HEK293 (cell line): ENCODE data around the gene NOM1.

Experiments used
- CTCF ChIA-PET: fragments of 350-600 bp; formaldehyde crosslinking; extraction: SDS; loops from one replicate; lab custom pipeline; 2021; ENCODE audit warnings: antibody characterized with exemption; lab: Yijun Ruan, JAX
- POLR2A ChIA-PET: fragments of 300-600 bp; formaldehyde crosslinking; extraction: SDS; loops from one replicate; lab custom pipeline; 2020; ENCODE audit warnings: antibody characterized with exemption, inconsistent platforms; lab: Yijun Ruan, JAX
- H3K27ac ChIP-seq: fragments of 200-500 bp; sonication (Bioruptor generic); 2 replicates; pipeline ENCODE4 v1.5.1; 2014; ENCODE audit warnings: low read depth, low read length, control low read depth, inconsistent platforms; ENCODE audit errors: extremely low read depth
- H3K36me3 ChIP-seq, 2 experiments: fragments of 200-500 bp in 1 of 2; sonication (Bioruptor generic) in 1 of 2; 1 replicate in 1 of 2; 2 replicates in 1 of 2; pipeline ENCODE4 v1.5.1; 2014 to 2017; ENCODE audit warnings: inconsistent platforms in 2 of 2, low read length in 2 of 2; ENCODE audit not compliant: control insufficient read depth in 2 of 2, insufficient read depth in 1 of 2
- H3K4me1 ChIP-seq: fragments of 200-500 bp; sonication (Bioruptor generic); 2 replicates; pipeline ENCODE4 v1.5.1; 2014; ENCODE audit warnings: mild to moderate bottlenecking, low read length, inconsistent platforms; ENCODE audit not compliant: control insufficient read depth, insufficient read depth
- H3K4me3 ChIP-seq: 2 replicates; pipeline ENCODE4 v1.5.1; 2011; ENCODE audit warnings: low read depth, mild to moderate bottlenecking, control low read depth, low read length, moderate library complexity
- H3K9me3 ChIP-seq: fragments of 200-500 bp; sonication (Bioruptor generic); 2 replicates; pipeline ENCODE4 v1.5.1; 2014; ENCODE audit warnings: low read depth, low read length, inconsistent platforms; ENCODE audit not compliant: control insufficient read depth, insufficient read depth
- EGR2 ChIP-seq: fragments of 450-650 bp; formaldehyde crosslinking; IDR thresholded peaks from 2 replicates; pipeline ENCODE4 v1.5.1; 2016; ENCODE audit warnings: low read depth, missing biosample characterization, missing genetic modification characterization
- GLIS2 ChIP-seq: fragments of 450-650 bp; formaldehyde crosslinking; IDR thresholded peaks from 2 replicates; pipeline ENCODE4 v1.5.1; 2016; ENCODE audit warnings: missing biosample characterization, missing genetic modification characterization
- HOXA7 ChIP-seq: sonication (generic); formaldehyde crosslinking; IDR thresholded peaks from 2 replicates; pipeline ENCODE4 v1.8.1; 2022; ENCODE audit warnings: missing genetic modification reagents, borderline replicate concordance
- KLF8 ChIP-seq: fragments of 450-650 bp; formaldehyde crosslinking; IDR thresholded peaks from 2 replicates; pipeline ENCODE4 v1.5.1; 2016; ENCODE audit warnings: missing biosample characterization, missing genetic modification characterization
- PRDM1 ChIP-seq: fragments of 450-650 bp; formaldehyde crosslinking; IDR thresholded peaks from 2 replicates; pipeline ENCODE4; 2016; ENCODE audit warnings: missing biosample characterization, missing genetic modification characterization
- YY1 ChIP-seq: fragments of 450-650 bp; formaldehyde crosslinking; IDR thresholded peaks from 2 replicates; pipeline ENCODE4 v1.5.1; 2018; ENCODE audit warnings: missing biosample characterization, missing genetic modification characterization
- ZBTB8A ChIP-seq: fragments of 450-650 bp; formaldehyde crosslinking; IDR thresholded peaks from 2 replicates; pipeline ENCODE4 v1.5.1; 2016; ENCODE audit warnings: missing biosample characterization, missing genetic modification characterization
- ZNF10 ChIP-seq: fragments of 450-650 bp; formaldehyde crosslinking; IDR thresholded peaks from 2 replicates; pipeline ENCODE4 v1.5.1; 2017; ENCODE audit warnings: missing biosample characterization, missing genetic modification characterization
- ZNF169 ChIP-seq: fragments of 450-650 bp; formaldehyde crosslinking; IDR thresholded peaks from 2 replicates; pipeline ENCODE4 v1.5.1; 2016; ENCODE audit warnings: missing biosample characterization, missing genetic modification characterization
- ZNF280C ChIP-seq: fragments of 450-650 bp; formaldehyde crosslinking; IDR thresholded peaks from 2 replicates; pipeline ENCODE4 v1.5.1; 2016; ENCODE audit warnings: missing biosample characterization, missing genetic modification characterization
- ZNF514 ChIP-seq: fragments of 450-650 bp; formaldehyde crosslinking; IDR thresholded peaks from 2 replicates; pipeline ENCODE4 v1.5.1; 2016; ENCODE audit warnings: missing biosample characterization, missing genetic modification characterization
- ZNF548 ChIP-seq: fragments of 450-650 bp; formaldehyde crosslinking; IDR thresholded peaks from 2 replicates; pipeline ENCODE4 v1.5.1; 2016; ENCODE audit warnings: missing biosample characterization, missing genetic modification characterization
- ZNF600 ChIP-seq: fragments of 450-650 bp; formaldehyde crosslinking; IDR thresholded peaks from 2 replicates; pipeline ENCODE4 v1.5.1; 2016; ENCODE audit warnings: missing biosample characterization, missing genetic modification characterization
- ZNF777 ChIP-seq: fragments of 450-650 bp; formaldehyde crosslinking; IDR thresholded peaks from 2 replicates; pipeline ENCODE4 v1.5.1; 2017; ENCODE audit warnings: missing biosample characterization, missing genetic modification characterization, borderline replicate concordance
- TF ChIP-seq, protein P1 (sequence below): fragments of 450-650 bp; formaldehyde crosslinking; IDR thresholded peaks from 2 replicates; pipeline ENCODE4 v1.5.1; 2017; ENCODE audit warnings: missing biosample characterization, missing genetic modification characterization
- TF ChIP-seq, protein P2 (sequence below): fragments of 450-650 bp; formaldehyde crosslinking; conservative IDR thresholded peaks from 2 replicates; pipeline ENCODE4 v1.5.1; 2016; ENCODE audit warnings: low read depth, missing biosample characterization, missing genetic modification characterization
- TF ChIP-seq, protein P3 (sequence below): fragments of 450-650 bp; formaldehyde crosslinking; IDR thresholded peaks from 2 replicates; pipeline ENCODE4 v1.5.1; 2016; ENCODE audit warnings: missing biosample characterization, missing genetic modification characterization

The NOM1 gene

GRCh38 chr7:156943091-156944041 is 6.1 kb upstream of the NOM1 start:
- ChIA-PET CTCF (interaction anchor here (0.5 to 0.9 kb wide), 2 partner anchors 17 to 30 kb away, joined by 3 read pairs; no protein-coding TSS in a partner anchor), POLR2A (interaction anchor here (0.6 kb wide), 1 partner anchor 20 kb away, joined by 5 read pairs; no protein-coding TSS in a partner anchor)
- Histone ChIP-seq H3K4me3 (no peak overlapping the region), H3K36me3 (no peaks in the 10 kb centered on the region), H3K9me3 (no peaks in the 10 kb centered on the region), H3K27ac (no peak overlapping the region), H3K4me1 (no peaks in the 10 kb centered on the region)
- peak; percentile 65 for TF ChIP-seq ZNF600
- TF ChIP-seq GLIS2 (tag by site-specific recombination) = no peak
- no peak for TF ChIP-seq ZBTB8A (tag by site-specific recombination)
- no peak for TF ChIP-seq ZNF548 (tag by site-specific recombination)
- peak; percentile 17; the same call in 1 of the 2 replicates for TF ChIP-seq PRDM1
- no peak for TF ChIP-seq HOXA7 (CRISPR knock-in tag)
- no peak for TF ChIP-seq ZNF169 (tag by site-specific recombination)
- no peak for TF ChIP-seq ZNF514 (tag by site-specific recombination)
- no peak for TF ChIP-seq ZNF280C
- no peak for TF ChIP-seq ZNF10 (tag by site-specific recombination)
- no peak for TF ChIP-seq YY1 (tag by site-specific recombination)
- TF ChIP-seq, protein P1, sequence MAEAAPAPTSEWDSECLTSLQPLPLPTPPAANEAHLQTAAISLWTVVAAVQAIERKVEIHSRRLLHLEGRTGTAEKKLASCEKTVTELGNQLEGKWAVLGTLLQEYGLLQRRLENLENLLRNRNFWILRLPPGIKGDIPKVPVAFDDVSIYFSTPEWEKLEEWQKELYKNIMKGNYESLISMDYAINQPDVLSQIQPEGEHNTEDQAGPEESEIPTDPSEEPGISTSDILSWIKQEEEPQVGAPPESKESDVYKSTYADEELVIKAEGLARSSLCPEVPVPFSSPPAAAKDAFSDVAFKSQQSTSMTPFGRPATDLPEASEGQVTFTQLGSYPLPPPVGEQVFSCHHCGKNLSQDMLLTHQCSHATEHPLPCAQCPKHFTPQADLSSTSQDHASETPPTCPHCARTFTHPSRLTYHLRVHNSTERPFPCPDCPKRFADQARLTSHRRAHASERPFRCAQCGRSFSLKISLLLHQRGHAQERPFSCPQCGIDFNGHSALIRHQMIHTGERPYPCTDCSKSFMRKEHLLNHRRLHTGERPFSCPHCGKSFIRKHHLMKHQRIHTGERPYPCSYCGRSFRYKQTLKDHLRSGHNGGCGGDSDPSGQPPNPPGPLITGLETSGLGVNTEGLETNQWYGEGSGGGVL (tag by site-specific recombination) = no peak
- TF ChIP-seq, all 188 proteins: peak for 2

DNA sequence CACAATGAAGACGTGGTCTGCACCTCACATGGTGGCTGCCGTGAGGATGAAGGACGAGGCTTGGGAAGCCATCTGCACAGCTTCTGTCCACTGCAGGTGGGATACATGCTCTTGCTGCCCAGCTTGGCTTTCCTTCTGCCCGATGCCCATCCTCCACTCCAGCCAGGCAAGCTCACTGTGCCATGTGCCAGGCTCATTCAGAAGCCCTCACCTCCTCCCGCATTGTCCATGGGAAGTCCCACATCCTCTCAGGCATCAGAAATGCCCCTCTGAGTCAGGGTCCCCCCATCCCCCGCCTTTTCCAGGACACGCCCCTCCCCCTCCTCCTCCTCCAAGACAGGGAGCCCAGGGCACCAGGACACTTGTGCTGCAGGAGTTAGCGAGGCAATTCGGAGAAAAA is 4.6 kb upstream of the NOM1 start:
- ChIA-PET POLR2A (no interaction called here), CTCF (interaction anchor here (0.6 to 0.7 kb wide), 3 partner anchors 331 to 755 kb away, joined by 3 to 5 read pairs (median 3); no protein-coding TSS in a partner anchor)
- no peaks in the 10 kb centered on the region for H3K4me1 ChIP-seq

More for the DNA sequence above, 4.6 kb upstream of the NOM1 start:
- TF ChIP-seq, protein P2, sequence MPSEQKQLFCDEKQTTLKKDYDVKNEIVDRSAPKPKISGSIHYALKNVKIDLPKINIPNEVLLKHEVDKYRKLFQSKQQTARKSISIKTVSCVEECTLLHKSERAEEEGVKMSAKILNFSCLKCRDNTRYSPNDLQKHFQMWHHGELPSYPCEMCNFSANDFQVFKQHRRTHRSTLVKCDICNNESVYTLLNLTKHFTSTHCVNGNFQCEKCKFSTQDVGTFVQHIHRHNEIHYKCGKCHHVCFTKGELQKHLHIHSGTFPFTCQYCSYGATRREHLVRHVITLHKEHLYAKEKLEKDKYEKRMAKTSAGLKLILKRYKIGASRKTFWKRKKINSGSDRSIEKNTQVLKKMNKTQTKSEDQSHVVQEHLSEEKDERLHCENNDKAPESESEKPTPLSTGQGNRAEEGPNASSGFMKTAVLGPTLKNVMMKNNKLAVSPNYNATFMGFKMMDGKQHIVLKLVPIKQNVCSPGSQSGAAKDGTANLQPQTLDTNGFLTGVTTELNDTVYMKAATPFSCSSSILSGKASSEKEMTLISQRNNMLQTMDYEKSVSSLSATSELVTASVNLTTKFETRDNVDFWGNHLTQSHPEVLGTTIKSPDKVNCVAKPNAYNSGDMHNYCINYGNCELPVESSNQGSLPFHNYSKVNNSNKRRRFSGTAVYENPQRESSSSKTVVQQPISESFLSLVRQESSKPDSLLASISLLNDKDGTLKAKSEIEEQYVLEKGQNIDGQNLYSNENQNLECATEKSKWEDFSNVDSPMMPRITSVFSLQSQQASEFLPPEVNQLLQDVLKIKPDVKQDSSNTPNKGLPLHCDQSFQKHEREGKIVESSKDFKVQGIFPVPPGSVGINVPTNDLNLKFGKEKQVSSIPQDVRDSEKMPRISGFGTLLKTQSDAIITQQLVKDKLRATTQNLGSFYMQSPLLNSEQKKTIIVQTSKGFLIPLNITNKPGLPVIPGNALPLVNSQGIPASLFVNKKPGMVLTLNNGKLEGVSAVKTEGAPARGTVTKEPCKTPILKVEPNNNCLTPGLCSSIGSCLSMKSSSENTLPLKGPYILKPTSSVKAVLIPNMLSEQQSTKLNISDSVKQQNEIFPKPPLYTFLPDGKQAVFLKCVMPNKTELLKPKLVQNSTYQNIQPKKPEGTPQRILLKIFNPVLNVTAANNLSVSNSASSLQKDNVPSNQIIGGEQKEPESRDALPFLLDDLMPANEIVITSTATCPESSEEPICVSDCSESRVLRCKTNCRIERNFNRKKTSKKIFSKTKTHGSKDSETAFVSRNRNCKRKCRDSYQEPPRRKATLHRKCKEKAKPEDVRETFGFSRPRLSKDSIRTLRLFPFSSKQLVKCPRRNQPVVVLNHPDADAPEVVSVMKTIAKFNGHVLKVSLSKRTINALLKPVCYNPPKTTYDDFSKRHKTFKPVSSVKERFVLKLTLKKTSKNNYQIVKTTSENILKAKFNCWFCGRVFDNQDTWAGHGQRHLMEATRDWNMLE (tag by site-specific recombination) = no peak
- TF ChIP-seq YY1 (tag by site-specific recombination) (no peak), KLF8 (tag by site-specific recombination) (no peak), EGR2 (tag by site-specific recombination) (no peak), ZNF777 (tag by site-specific recombination) (no peak)
- TF ChIP-seq, protein P3, sequence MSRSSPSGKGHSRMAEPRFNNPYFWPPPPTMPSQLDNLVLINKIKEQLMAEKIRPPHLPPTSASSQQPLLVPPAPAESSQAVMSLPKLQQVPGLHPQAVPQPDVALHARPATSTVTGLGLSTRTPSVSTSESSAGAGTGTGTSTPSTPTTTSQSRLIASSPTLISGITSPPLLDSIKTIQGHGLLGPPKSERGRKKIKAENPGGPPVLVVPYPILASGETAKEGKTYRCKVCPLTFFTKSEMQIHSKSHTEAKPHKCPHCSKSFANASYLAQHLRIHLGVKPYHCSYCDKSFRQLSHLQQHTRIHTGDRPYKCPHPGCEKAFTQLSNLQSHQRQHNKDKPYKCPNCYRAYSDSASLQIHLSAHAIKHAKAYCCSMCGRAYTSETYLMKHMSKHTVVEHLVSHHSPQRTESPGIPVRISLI = no peak
- Histone ChIP-seq H3K27ac (no peak overlapping the region), H3K9me3 (no peaks in the 10 kb centered on the region), H3K36me3 (no peaks in the 10 kb centered on the region), H3K4me3 (no peak overlapping the region)
